ENCODE measurements around the gene GRM8.
"Not testable (repeated sequence)": the region's sequence is repeated elsewhere in the genome, so short reads cannot be mapped to it uniquely, and the experiment has no call there.

GRM8 gene

GRCh38 chr7:126702242-126703016, 550.3 kb downstream of the GRM8 start:
- no peak for DNase-seq

- DNase-seq: no peak
These were observed 551.7 kb downstream of the GRM8 start for GRCh38 chr7:126700807-126701604.

- DNase-seq: no peak
These were observed 553.0 kb downstream of the GRM8 start for GRCh38 chr7:126699707-126700106.

- DNase-seq: no peak
These were observed 553.8 kb downstream of the GRM8 start for GRCh38 chr7:126698909-126699308.

- no peak for DNase-seq
These were observed 554.3 kb downstream of the GRM8 start for GRCh38 chr7:126698446-126698845.

- DNase-seq: no peak
These were observed 556.3 kb downstream of the GRM8 start for GRCh38 chr7:126696256-126697038.

DNA sequence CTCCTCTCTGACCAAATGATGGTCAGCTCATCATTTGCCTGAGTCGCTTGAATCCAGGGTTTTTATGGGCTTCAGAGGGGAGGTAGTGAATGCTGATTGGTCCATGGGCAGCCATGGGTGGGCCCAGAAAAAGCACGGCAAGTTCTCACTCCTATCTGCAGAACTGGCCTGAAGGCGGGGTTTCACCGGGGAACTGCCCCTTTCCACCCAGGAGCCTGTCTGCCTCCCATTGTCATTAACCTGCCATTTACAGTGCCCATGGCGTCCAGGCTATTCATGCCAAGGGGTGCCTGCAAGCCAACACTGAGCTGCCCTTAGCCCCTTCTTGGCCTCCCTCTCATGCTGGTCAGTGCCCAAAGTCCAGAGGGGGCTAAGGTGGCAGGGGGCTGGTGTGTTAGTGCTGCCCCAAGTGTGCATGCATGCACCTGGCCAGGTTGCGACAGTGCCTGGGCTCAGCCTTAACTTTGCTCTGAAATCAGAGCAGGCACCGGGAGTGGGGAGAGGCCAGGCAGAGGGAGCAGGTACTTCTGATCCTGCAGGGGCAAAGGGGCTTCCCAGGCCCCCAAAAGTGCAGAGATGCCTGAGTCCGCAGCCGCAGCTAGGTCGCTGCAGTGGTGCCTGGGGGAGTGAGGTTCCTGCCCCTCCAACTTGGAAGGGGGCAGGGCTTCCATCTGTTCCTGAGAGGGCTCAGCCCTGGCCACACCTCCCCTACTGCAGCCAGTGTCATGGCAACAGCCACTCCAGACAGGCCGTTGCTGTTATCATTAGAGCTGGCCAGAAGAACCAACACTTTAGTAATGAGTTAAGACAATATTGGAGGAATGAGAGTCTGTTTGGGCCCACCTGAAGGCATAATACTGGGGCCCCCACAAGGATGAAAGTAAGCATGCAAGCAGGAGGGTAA, 561.6 kb downstream of the GRM8 start:
- DNase-seq: no peak

GRCh38 chr7:126690104-126690503, 562.6 kb downstream of the GRM8 start:
- DNase-seq: no peak

GRCh38 chr7:126689037-126689436, 563.7 kb downstream of the GRM8 start:
- DNase-seq: no peak

DNA sequence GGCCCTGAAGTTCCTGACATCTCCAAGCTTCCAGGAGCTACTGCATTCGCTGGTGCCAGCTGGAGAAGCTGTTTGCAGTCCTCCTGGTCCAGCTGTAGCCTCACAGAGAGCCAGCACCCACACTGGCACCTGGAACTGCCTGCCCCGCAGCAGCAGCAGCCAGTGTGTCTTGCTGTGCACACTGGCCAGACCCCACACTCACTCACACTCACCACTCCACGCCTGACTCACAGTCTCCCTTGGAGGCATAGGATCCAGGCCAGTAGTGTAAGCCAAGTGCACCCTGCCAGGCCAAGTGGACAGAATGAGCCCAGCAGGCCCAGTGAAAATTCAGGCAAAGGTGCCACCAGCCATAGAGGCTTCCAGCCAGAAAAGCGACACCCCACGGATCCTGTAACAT, 566.3 kb downstream of the GRM8 start:
- DNase-seq: no peak

DNA sequence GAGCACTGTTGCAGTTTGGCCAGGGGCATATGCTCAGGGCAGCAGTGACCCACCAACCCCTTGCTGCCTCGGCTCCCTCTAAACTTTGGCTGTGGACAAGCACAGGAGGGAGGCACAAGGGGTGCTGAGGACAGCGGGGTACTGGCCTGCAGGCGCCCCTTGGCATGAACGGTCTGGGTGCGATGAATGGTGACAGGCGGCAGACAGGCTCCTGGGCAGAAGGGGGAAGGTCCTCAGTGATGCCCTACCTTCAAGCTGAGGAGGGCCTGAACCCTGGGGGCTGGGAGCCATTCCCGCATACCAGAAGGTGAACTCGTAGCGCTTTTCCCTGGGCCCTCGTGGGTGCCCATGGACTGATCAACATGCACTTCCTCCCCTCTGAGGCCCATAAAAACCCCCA, 567.1 kb downstream of the GRM8 start:
- no peak for DNase-seq

DNA sequence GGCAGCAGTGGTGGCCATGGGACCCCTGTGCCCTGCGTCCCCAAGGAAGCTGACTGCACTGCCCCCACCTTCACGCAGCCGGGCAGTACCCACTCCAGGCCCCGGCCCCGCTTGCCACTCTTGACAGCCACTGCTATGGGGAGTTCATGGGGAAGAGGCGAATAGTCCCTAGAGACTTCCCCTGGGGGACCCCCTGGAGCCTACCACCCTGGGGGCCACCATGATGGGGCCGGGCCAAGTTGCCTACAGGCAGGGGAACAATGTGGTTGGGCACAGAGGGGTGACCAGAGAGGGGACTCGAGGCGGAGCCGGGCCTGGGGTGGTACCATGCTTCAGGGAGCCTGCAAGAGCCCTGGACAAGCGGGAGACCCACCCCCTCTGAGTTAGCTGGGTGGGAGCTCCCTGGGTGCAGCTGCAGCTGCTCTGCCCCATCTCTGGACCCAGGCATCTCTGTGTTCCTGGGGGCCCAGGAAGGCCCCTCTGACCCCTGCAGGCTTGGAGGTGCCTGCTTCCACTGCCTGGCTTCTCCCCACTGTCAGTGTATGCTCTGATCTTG, 567.6 kb downstream of the GRM8 start:
- no peak for DNase-seq

DNA sequence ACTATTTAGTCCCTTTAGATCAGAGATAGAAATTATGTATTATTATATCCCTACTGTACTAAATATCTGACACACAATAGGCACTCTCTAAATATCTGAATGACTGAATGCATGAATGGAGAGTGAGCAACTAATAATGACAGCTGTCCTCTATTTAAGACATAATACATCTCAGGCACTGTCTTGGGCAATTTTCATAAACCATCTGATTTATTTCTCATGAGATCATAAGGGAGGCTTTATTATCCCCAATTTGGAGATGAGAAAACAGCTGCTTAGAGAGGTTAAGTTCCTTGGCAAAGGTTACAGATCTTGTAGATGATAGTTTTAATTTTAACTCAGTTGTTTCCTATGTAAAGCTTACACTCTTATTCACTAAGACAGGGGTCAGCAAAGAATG, 570.6 kb downstream of the GRM8 start:
- no peak for DNase-seq

DNA sequence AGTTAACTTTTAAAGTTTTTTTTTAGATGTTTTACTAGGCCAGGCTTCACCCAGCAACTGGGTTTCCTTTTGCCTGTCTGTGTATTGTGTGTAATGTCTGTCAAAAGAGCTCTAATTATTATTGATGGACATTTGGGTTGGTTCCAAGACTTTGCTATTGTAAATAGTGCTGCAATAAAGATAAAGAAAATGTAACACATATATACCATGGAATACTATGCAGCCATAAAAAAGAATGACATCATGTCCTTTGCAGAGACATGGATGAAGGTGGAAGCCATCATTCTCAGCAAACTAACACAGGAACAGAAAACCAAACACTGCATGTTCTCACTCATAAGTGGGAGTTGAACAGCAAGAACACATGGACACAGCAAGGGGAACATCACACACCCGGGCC, 584.0 kb downstream of the GRM8 start:
- DNase-seq: not testable (repeated sequence)

DNA sequence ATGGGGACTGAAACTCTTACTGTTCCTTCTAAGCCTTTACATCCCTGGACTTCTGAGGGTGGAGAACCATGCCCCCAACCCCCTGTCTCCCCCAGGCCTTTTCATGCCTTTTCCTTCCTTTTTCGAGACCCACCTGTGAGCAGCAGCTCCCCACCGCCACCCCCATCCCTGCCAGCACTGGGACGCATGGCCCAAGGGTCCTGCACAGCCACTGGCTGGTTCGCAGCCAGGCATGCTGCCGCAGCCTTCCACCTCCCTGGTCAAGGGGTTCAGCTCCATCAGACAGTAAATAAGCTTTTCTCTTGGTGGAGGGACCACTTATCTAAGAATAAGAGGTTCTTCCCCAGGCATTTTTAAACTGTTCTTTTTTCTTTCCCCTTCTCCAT, 584.4 kb downstream of the GRM8 start:
- DNase-seq: no peak

GRCh38 chr7:126667742-126668366, 584.9 kb downstream of the GRM8 start:
- no peak for DNase-seq

- no peak for DNase-seq
These were observed 589.9 kb downstream of the GRM8 start for GRCh38 chr7:126662856-126663255.

GRCh38 chr7:126659124-126659523, 593.6 kb downstream of the GRM8 start:
- no peak for DNase-seq

DNA sequence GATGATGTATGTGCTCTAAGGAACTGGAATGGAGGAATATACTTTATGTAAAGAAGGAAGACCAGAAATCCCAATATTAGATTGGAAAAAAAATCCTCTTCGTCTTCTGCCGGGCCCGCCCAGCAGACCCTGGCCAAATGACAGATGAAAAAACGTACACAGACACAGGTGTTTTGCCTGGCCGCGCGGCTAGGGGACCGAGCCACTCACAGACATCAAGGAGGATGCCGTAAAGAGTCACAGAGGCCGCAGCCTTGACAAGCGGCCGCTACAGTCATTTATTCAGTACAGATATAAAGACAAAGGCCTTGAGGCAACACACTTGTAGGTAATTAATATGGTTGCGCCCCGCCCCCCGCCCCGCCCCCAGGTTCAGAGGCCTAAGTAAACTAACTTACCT, 594.1 kb downstream of the GRM8 start:
- no peak for DNase-seq

DNA sequence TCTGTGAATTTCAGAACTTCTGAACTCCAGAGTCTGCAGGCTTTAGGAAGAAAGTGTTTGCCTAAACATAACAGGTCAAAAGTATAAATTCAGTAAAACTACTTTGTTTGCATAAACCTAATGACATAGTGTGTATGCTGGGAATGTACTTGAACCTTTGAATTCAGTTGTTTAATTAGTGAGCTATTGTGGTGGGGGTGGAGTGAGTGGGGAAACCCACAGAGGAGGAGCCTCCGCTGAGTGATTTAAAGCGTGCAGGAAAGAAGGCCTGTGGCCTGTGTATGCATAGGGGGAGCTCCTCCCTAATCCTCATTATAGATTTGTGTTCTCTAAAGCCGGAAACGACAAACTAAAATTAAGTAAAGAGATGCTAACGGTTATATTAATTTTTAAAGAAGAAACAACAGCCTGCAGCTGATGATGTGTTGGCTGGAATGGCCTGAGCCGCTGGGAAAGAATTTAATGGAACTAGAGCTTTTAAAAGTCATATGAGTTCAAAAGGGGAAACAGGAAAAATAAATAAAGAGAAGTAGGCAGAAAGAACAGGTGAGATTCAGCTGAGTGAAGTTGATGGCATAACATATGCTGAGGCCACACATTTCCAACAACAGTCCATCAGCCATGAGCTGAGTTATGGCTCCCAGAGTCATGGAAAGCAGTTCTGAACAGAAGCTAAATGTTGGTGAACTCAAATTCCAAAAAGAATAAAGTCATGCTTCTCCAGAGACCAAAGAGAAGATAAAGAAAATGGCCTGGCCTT, 595.0 kb downstream of the GRM8 start:
- no peak for DNase-seq

GRCh38 chr7:126657137-126657536, 595.6 kb downstream of the GRM8 start:
- no peak for DNase-seq

Measured in T-helper 9 cell (primary cell).